CD4-positive, alpha-beta T cell treated with Interferon alpha-2 for 1 hour (primary cell): ENCODE data around the gene ZYX.
"Not testable (repeated sequence)": the region's sequence is repeated elsewhere in the genome, so short reads cannot be mapped to it uniquely, and the experiment has no call there.

Source experiments
- DNase-seq, 2 donors: peaks; one replicate each; pipeline ENCODE4 v3.0.0-alpha.2; 2020 to 2022

ZYX gene

GRCh38 chr7:143420624-143421023 is 39.5 kb downstream of the ZYX start:
- not testable (repeated sequence) for DNase-seq

DNA sequence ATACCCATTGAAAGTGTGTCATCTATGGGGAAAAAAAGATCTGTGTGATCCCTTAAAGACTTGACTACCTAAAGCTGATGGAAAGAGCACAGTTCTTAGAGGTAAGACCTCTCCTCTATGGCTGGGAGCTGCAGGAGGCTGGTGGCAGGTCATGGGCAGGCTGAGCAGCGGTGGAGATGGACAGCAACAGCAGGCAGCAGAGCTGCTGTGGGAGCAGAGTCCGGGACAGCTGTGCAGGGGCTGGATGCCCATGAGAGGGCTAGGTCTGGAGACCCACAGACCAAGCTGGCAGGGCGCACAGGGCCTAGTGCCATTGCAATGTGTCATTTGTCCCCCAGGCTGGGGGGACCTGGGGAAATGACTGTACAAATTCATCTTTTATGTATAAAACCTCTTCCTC is 40.9 kb downstream of the ZYX start:
- DNase-seq: no peak

DNA sequence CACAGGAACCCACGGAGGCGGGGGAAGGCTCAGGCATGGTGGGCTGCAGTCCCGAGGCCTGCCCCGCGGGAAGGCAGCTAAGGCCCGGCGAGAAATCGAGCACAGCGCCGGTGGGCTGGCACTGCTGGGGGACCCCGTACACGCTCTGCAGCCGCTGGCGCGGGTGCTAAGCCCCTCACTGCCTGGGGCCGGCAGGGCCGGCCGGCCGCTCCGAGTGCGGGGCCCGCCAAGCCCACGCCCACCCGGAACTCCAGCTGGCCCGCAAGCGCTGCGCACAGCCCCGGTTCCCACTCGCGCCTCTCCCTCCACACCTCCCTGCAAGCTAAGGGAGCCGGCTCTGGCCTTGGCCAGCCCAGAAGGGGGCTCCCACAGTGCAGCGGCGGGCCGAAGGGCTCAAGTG is 43.3 kb downstream of the ZYX start:
- DNase-seq: not testable (repeated sequence)

GRCh38 chr7:143426479-143427142 is 45.5 kb downstream of the ZYX start:
- DNase-seq: no peak

GRCh38 chr7:143429770-143430698 is 48.9 kb downstream of the ZYX start:
- no peak for DNase-seq

DNA sequence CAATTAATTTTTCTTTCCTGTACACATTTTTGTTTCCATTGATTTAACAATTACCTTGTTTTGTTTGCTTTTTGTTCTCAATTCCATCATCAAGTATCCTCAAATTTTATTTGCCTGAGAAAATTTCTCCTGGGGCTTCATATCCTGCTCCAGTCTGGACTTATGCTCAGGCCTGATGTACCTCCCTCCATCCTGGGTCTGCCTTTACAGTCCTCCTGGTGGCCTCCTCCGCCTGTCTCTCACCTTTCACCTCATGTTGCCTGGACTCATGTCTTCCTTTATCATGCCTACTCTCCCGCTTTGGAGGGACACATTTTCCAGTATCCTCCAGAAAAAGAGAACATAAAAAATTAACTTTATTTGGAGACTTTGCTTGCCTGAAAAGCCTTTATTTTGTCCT is 50.0 kb downstream of the ZYX start:
- DNase-seq: no peak

- DNase-seq: no peak
Measured at GRCh38 chr7:143433759-143434158, 52.6 kb downstream of the ZYX start.

DNA sequence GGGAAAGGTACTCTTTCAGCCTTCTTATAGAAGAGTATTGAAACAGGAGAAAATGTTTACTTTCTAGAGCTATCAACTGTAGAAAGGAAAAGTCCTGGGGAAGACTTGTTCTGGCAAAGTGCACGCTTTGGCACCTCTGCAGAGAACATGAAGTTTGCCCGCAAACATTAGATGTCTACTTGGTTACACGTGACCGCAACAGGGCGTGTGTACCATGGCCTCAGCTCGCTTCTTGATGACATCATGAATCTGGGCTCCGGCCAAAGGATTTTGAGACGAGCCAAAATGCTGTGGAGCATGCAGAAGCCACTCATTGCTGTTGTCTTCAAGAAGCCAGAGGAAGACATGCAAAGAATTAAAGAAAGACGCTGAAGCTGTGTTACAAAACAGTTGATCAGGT is 53.5 kb downstream of the ZYX start:
- DNase-seq: no peak

DNA sequence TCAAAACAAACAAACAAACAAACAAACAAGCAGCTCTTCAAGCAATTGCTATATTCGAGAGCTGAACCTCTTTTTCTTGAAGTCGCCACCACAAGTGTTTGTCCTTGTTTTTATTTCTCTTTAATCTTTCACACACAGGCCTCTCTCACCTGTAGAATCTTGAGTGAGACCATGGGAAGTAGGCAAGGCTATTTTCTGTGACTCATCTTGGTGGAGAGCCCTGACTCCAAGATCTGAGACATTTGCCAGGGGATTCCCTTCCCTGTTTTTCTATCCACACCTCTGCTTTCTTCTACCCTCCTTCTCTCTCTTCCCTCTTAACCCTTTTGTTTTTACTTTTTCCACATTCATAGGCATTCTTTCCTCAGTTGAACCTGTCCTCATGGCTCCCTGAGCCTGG is 54.1 kb downstream of the ZYX start:
- DNase-seq: no peak

GRCh38 chr7:143436325-143436946 is 55.3 kb downstream of the ZYX start:
- DNase-seq: no peak

DNA sequence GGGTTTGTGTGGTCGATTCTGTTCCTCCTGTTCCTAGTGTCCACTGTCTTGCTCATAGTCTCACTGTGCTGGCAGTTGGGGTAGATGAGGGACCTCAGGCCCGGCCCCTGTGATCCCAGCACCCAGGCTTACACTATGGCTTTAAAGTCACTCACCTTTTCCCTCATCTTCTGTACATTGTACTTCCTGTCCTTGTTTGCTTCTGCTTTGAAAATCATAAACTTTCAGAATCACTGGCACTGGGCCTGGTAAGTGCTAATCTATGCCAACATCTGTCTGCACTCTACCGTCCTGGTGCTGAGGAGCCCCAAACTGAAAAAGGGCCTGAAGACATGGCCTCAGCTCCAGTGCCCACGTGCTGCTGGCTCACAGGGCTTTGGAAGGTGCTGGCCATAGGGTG is 56.4 kb downstream of the ZYX start:
- no peak for DNase-seq

- no peak for DNase-seq
Measured at GRCh38 chr7:143439866-143440265, 58.7 kb downstream of the ZYX start.
